ENCODE data around the gene DPP6. TPM values are rescaled to one million over a fixed set of nuclear protein-coding genes. Genes with fewer than 3 reads are reported as not detected.

The DPP6 gene
- total and polyA plus RNA-seq, 2 of the 8 experiments (the other 6 are each of a cell fraction or from before 2014, with no cell fraction given), result 4.7 to 6.8 TPM

DNA sequence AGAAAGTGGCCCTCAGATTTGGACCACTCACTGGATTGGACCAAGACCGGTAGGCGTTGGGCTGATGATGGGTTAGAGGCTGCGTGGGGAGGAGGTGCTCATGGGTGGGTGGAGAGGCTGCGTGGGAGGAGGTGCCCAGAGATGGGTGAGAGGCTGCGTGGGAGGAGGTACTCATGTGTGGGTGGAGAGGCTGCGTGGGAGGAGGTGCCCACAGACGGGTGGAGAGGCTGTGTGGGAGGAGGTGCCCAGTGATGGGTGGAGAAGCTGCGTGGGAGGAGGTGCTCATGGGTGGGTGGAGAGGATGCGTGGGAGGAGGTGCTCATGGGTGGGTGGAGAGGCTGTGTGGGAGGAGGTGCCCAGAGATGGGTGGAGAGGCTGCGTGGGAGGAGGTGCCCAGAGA, 604.4 kb downstream of the DPP6 start:
- Histone ChIP-seq H2BK15ac (ENCODE audit: low read length) (no peak overlapping the region), H3K4ac (replicated peaks; ENCODE audit: insufficient read length, low read depth, low read length) (no peak overlapping the region), H4K20me1 (replicated peaks in 1 of 2; ENCODE audit: control insufficient read depth in 1 of 2, insufficient read depth in 2 of 2, low read length in 2 of 2) (no peaks in the 10 kb centered on the region), H3K27me3 (replicated peaks in 1 of 4; ENCODE audit: control insufficient read depth in 3 of 4, extremely low read depth in 1 of 4, insufficient read depth in 3 of 4, low read length in 3 of 4) (no peaks in the 10 kb centered on the region), H2BK5ac (ENCODE audit: low read depth, low read length) (no peak overlapping the region), H3K18ac (ENCODE audit: extremely low read depth, low read length) (no peak overlapping the region), H3K4me3 (ENCODE audit: extremely low read depth in 1 of 4, insufficient read depth in 2 of 4, low read depth in 3 of 4, low read length in 4 of 4) (no peak overlapping the region), H2BK120ac (replicated peaks; ENCODE audit: low read depth, low read length) (no peak overlapping the region), H2BK12ac (ENCODE audit: low read depth, low read length) (no peak overlapping the region), H3K79me2 (ENCODE audit: control insufficient read depth in 1 of 2, insufficient read depth in 2 of 2, low read length in 2 of 2) (no peaks in the 10 kb centered on the region), H3K14ac (ENCODE audit: insufficient read length) (no peak overlapping the region), H3K36me3 (ENCODE audit: control insufficient read depth in 2 of 4, insufficient read depth in 4 of 4, low read length in 3 of 4) (no peaks in the 10 kb centered on the region), H4K5ac (ENCODE audit: insufficient read length, low read depth, low read length) (no peak overlapping the region), H2AFZ (ENCODE audit: low read length) (no peak overlapping the region), H3K4me1 (replicated peaks in 1 of 4; ENCODE audit: control insufficient read depth in 3 of 4, insufficient read depth in 4 of 4, low read length in 3 of 4) (no peaks in the 10 kb centered on the region), H2AK5ac (ENCODE audit: low read depth, low read length) (no peak overlapping the region), H3K9me3 (ENCODE audit: insufficient read depth in 2 of 2, low read depth in 1 of 2, low read length in 1 of 2) (peaks cover 0 to 3% of the 10 kb centered on the region in 2 experiments; a peak in 1 of 4 replicates), H3K23ac (ENCODE audit: insufficient read length) (no peak overlapping the region), H3K9ac (replicated peaks in 1 of 4; ENCODE audit: extremely low read depth in 1 of 4, low read depth in 3 of 4, low read length in 3 of 4) (no peak overlapping the region), H4K91ac (replicated peaks; ENCODE audit: insufficient read length, low read length) (no peak overlapping the region), H3K27ac (ENCODE audit: low read depth, low read length) (no peak overlapping the region), H3K23me2 (ENCODE audit: low read depth, low read length) (no peaks in the 10 kb centered on the region), H3K56ac (replicated peaks; ENCODE audit: insufficient read length, low read depth, low read length) (no peak overlapping the region), H3K79me1 (ENCODE audit: low read depth, low read length) (no peaks in the 10 kb centered on the region), H3K4me2 (ENCODE audit: insufficient read depth in 1 of 2, low read depth in 2 of 2, low read length in 2 of 2) (no peak overlapping the region), H4K8ac (ENCODE audit: extremely low read depth, insufficient read depth, low read length) (no peak overlapping the region), H2BK20ac (ENCODE audit: low read length) (no peak overlapping the region)
- ChIA-PET CTCF (ENCODE audit: partially characterized antibody) (no interaction called here), POLR2A (ENCODE audit: partially characterized antibody) (no interaction called here)
- no peak for TF ChIP-seq SIN3A (conservative IDR thresholded peaks at IDR 0.05 in 1 of 2, IDR thresholded peaks at IDR 0.05 in 1 of 2; ENCODE audit: low read depth in 1 of 2, low read length in 2 of 2)
- no peak for TF ChIP-seq EGR1 (IDR thresholded peaks at IDR 0.05; ENCODE audit: borderline replicate concordance, low read depth, low read length)
- TF ChIP-seq NANOG (IDR thresholded peaks at IDR 0.05; ENCODE audit: insufficient read depth, low read depth, low read length, poor library complexity, severe bottlenecking), result no peak
- no peak for TF ChIP-seq YY1 (IDR thresholded peaks at IDR 0.05; ENCODE audit: low read depth, low read length)
- TF ChIP-seq SRF (IDR thresholded peaks at IDR 0.05; ENCODE audit: low read depth, low read length), result no peak
- TF ChIP-seq HDAC2 (IDR thresholded peaks at IDR 0.05; ENCODE audit: borderline replicate concordance in 1 of 2, low read depth in 2 of 2, low read length in 2 of 2), result no peak
- WGBS, 2 experiments (ENCODE audit: extremely low coverage in 1 of 2, insufficient coverage in 1 of 2, insufficient read length in 1 of 2, insufficient replicate concordance in 2 of 2, low coverage in 1 of 2, low lambda C conversion rate in 2 of 2, missing lambda C conversion rate in 1 of 2), result 96% methylated on average over 7 of the region's 10 CpGs; no CpG with 5 or more reads in 1 of the 2 experiments
- DNase-seq (ENCODE audit: low read depth in 1 of 2, low spot score in 2 of 2), result no peak
- FAIRE-seq, result no peak
